Transverse colon (tissue), 4 donors: ENCODE data around the gene CLSTN2.

Experiments
- CTCF ChIP-seq, 5 experiments: fragments of 200-600 bp in 3 of 5; fragments of 450-650 bp in 2 of 5; sonication (generic) in 3 of 5; IDR thresholded peaks; 1 replicate in 2 of 5; 2 replicates in 3 of 5; pipeline ENCODE4 v1.5.1; 2016 to 2017; ENCODE audit warnings: antibody characterized with exemption in 5 of 5, inconsistent platforms in 3 of 5, mild to moderate bottlenecking in 2 of 5, moderate library complexity in 1 of 5
- EP300 ChIP-seq: sonication (generic); formaldehyde crosslinking; IDR thresholded peaks from one replicate; pipeline ENCODE4 v1.6.1; 2017; ENCODE audit warnings: antibody characterized with exemption, low read depth
- POLR2AphosphoS5 ChIP-seq, 3 donors: sonication (generic); formaldehyde crosslinking; IDR thresholded peaks; one replicate each; pipeline ENCODE4 v1.6.1; 2016; ENCODE audit warnings: antibody characterized with exemption in 3 of 3

DNA sequence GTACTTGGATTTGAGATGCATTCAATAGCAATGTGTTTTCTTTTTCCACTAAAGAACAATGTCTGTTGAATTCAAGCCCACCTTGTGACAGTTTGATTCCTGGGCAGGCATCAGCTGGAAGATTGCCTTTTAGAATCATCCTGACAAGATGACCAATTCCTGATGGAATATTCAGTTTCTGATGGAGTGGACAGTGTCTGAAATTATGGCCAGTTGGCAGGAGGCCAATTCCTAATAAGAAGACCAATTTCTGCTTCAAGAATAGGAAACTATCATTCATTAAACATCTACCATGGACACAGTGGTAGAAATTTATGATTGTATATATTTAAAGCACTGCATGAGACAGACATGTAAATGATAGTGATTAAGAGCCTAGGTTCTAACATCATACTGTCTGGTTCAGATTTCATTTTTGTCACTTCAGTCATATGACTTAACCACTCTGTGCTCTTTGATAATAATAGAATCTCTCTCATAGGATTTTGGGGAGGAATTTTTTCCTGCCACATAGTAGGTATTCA is 133.6 kb downstream of the CLSTN2 start:
- no peak for TF ChIP-seq EP300
- TF ChIP-seq CTCF (IDR thresholded peaks at IDR 0.05): no peak
- no peak for TF ChIP-seq POLR2AphosphoS5 (IDR thresholded peaks at IDR 0.05)
